NT2/D1 (cell line): ENCODE results near the gene AKR1E2.

Experiments
- SUZ12 ChIP-seq: IDR thresholded peaks from 2 replicates; pipeline ENCODE4 v1.6.1; 2011; ENCODE audit not compliant: insufficient read length, insufficient read depth; ENCODE audit errors: extremely low read depth
- YY1 ChIP-seq: IDR thresholded peaks from 2 replicates; pipeline ENCODE4 v1.6.1; 2011; ENCODE audit not compliant: insufficient read length, insufficient read depth
- ZNF274 ChIP-seq: IDR thresholded peaks from 2 replicates; pipeline ENCODE4 v1.6.1; 2011; ENCODE audit warnings: mild to moderate bottlenecking, low read depth, low read length

- TF ChIP-seq YY1 = no peak
- no peak for TF ChIP-seq SUZ12
- no peak for TF ChIP-seq ZNF274
Observed at GRCh38 chr10:4803822-4804221, 22.2 kb upstream of the AKR1E2 start.
